AML-193 (cell line): ENCODE results near the gene PRUNE2.

Experiments used
- DNase-seq, 2 experiments: peaks; one replicate each; lab custom pipeline; 2025; lab: John Stamatoyannopoulos, UW

PRUNE2 gene

DNA sequence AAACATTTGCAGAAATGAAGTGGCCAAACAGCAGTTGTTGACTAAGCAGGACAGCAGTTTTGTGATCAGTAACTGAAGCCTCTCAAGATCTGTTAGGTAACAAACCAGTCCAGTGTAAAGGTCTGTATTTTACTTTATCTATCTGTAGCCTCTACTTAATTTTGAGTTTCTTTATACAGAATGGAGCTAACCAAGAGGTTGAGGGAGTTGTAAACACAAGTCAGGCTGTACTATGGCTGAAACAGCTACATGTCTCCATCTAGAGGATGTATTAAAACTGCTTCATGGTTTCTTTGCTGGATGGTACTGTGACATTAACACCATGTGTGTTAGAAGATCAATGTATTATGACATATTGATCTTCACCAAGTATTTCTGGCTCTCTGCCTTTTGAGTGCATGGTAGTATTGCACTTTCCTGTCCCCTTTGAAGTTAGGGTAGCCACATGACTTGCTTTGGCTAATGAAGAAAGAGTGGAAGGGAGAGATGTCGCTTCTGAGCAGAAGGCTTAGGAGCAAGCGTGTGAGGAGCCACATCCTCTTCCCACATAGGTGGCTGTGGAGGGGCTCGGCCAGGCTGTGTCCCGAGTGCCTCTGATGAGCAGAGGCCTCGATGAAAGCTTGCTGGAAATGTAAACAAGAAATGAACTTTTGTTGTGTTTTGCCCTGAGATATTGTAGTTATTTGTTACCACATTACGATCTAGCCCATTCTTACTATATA lies 247.2 kb downstream of the PRUNE2 start:
- peak; percentile 71 to 82 for DNase-seq

DNA sequence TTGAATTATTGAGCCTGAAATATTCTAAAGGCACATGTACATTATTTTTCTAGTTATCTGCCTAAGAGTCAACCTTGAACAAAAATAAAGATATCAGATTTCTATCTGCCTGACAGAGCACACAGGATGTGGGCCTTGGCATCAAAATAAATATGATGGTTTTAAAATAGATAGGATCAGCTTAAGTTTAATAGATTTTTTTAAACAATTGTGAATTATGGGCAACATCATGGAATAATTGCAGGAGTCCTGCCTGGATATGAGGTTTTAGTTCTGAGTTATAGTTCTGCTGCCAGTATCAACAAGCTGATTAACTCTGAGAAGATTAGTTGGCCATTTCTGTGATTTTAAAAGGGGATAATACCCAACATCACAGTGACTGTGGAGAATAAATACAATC lies 248.6 kb downstream of the PRUNE2 start:
- DNase-seq, result no peak

DNA sequence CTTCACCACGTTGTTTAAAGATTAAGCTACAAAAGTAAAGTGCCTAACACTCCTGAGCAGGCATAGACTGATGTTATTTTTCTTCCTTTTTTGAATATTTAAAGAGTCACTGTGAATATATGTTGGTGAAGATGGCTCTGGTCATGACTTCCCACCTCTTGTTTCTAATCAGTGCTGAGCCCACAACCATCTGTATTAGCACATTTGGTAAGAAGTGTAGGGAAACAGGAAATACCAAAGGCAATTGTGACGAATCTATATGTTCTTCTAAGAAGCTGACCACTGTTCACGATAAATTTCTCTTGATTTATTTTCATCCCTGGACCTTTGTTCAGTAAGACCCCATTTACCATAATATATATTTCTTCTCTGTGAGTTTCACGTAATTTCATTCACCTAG lies 249.9 kb downstream of the PRUNE2 start:
- DNase-seq, result no peak

DNA sequence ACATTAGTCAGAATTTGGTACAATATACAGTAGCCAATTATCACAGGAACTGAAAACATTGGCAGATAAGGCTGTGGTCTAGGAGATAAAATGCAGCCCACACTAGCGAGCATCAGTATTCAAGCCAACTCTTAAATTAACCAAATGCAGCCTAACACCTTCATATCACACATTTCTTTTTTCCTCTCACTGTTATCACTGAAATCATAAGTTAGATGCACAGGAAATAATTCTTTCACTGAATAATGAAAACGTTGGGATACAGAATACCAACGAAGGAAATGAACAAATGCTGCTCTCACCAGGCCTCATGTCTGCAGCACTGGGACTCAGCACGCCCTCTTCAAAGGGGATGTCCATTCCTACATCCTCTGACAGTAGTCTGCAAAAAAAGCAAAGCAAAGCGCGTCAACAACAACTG lies 250.8 kb downstream of the PRUNE2 start:
- DNase-seq, result no peak

DNA sequence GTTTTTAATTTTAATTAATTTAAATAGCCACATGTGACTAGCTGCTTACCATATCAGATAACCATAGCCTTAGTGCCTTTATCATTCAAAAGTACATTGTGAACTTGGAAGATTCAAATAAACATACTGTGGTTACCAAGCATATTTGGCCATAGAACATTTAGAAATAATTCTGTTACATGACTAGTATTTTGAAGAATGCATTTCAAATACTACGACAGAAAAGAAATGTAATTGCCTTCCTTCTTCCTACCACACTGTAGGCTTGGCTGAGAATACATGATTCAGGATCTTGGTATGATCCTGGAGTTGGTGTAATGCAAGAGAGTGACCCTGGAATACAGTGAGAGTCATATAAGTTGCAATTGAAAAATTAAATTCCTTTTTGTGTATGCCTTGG lies 251.3 kb downstream of the PRUNE2 start:
- no peak for DNase-seq

DNA sequence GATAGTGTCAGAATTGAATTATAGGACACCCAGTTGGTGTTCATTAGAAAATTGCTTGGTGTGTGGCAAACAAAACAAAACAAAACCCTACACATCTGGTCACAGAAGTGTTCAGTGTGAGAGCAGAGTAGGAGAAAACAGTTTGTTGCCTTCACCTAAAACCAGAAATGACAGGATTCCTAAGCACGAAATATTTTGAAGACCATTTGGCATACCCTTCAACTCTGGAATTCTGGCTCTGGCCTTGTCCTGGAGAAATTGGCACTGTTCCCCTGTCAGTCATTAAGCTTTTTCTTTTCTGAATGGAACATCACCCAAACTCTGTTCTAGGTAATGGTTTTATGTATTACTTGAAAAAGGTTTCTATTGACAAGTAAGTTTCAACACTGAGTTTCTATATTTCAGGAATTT lies 251.9 kb downstream of the PRUNE2 start:
- DNase-seq, result no peak

DNA sequence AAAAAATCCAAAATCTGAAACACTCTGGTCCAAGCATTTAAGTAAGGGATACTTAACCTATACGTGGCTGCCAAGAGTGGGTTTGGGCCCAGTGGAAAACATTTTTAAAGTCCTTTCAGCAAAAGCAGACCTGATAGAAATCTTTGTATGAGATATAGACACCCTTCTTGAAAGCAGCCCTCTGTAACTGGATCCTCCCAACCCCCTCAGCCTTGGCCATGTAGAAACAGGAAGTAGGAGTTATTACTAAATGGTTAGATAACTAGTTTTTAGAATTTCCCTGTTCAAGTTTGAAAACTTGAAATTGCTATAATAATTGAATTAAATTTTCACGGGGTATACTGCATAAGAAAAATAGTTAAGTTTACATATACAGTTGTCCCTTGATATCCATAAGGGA lies 253.0 kb downstream of the PRUNE2 start:
- DNase-seq, result peak; percentile 54 to 68

DNA sequence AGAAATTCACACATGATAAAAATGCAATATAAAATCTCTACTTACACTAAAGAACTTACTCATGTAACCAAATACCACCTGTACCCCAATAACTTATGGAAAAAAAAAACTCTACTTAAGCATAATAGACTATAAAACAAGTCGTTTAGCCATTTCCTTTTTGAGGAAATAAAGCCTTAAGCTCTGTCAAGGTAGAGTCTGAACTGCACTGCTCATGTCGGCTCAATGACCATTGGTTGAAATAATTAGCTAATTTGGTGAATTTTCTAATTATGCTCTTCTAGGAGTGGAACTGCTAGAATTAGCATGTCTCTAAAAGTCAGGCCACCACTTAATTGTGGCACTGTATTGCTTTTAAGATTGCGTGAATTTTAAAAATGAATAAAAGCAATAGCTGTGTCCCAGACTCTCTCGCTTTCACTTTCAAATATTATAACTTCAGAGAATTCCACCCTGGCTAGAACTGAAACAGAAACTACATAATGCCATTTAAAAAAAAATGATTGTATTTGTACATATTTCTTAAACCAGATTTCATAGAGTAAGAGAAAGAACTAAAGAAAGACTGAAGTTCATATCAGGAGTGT lies 254.7 kb downstream of the PRUNE2 start:
- DNase-seq, result peak in 1 of 2 experiments; percentile 15

DNA sequence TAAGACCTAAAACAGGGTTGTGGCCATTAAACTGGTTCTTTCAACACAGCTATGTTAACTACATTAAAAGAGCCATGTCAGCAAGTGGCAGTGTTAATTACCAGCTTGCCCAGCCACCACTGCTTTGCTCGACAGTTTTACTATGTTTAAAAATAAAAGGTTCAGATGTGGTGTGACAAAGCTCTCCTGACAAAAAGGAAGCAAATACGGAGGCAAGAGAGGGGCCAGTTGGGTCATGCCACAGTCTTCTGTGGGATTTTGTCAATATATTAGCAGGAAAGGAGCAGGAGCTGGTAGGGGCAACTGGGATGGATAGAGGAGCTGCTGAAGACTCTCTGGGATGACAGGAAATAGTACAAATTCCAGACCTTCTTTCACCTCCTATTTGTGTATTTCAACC lies 255.2 kb downstream of the PRUNE2 start:
- no peak for DNase-seq

DNA sequence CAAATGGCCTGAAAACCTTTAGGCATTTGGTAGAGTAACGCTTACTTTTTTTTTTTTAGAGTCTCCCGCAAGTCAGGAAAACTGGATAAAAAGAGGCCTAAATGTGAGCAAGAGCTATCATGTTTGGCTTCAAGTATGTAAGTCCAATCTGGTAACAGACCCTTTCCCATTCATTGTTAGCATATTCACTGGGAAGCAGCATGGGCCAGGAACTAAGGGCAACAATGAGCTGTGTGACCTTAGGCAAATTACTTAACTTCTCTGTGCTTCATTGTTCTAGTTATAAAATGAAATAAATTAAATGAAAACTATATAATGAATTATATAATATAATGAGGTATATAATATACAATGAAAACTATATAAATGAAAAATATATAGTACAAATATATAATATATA lies 256.0 kb downstream of the PRUNE2 start:
- no peak for DNase-seq

DNA sequence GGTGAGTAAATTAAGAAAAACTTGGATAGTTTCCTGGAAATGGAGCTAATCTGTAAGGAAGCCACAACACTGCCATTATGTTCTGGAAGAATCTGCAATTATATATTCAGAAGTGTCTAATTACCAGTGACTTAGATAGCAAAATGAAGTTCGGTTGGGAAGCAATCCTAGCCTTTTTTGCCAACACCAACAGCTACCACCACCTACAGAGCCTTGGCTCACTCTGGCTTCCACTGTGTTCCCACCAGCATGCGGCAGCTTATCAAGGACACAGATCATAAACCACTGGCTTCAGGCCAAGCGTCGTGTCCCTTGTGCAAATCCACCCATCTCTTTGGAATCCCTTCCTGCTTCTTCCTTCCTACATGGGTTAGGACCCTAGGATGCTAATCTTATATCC lies 259.7 kb downstream of the PRUNE2 start:
- DNase-seq, result no peak

DNA sequence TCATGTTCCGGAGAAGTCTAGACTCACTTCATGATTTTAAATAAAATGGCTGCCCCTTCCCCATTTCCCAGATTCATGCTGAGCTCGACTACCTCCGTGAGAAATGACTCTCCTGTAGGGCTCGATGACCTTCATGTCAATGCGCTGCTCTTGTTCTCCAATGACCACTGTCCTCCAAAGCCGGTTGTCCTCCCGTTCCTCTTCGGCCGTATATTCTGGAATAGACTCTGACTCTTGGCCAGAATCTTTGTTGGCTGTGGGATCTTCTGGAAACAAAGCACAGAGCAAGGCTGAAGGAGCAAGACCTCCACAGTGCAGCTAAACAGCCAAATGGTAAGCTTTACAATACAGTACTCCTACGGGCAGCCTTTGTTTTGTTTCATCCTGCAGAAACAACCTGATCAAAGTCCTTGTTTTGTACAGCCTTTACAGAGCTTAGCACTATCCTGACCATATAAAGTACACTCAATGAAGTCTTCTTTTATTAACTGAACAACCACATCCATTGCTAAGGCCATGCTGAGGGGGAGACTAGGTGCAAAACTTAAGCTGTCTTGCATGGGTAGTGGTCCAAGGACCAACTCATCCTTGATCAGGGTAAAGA lies 261.2 kb downstream of the PRUNE2 start:
- no peak for DNase-seq

DNA sequence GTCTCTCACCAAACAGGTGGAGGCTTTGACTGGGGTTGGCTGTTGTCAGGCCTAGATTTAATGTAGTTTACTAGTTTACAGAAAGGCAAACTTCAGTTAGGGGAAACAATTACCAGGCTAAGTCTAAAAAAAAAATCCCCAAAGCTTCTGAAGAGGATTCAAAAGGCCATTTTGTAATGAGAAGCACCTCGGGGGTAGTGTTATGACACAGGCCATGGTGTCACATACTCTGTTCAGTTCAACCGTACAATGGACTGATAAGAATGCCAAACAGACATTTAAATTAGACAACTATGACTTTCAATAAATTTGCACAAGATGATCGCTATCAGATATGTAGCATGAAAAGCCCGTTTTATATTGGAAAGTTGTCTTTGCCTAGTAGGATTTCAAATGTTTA lies 261.7 kb downstream of the PRUNE2 start:
- DNase-seq, result no peak

DNA sequence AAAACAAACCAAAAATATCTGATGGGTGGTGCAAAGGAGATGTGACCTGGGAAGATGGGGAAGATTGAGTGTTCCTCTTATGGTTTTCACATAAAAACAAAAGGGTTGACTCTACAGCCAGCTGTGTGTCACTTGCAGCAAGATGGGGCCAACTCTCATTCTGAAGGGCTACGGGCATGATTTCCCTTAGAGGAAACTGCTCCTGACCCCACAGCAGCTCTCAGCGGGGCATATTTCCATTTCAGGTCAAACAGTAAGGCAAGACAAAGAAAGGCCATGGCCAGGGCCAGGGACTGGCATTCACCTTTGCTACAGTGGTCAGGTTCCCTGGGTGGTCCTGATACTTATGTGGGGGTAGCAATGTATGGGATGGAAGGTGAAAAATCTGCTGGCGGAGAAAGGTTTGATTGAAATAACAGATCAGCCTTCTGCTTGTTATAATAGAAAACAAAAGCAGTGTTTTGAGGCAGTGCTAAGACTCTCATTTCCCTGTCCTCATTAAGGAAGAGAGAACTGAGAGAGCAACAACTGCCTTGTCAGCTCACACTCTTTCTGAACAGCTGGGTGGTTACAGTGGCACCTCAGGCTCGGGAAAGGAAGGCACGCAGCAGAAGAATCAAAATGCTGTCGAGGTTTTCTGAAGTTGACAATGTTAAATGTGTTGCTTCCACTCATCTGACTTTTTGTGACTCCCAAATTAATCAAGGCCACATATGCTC lies 262.4 kb downstream of the PRUNE2 start:
- DNase-seq, result no peak

DNA sequence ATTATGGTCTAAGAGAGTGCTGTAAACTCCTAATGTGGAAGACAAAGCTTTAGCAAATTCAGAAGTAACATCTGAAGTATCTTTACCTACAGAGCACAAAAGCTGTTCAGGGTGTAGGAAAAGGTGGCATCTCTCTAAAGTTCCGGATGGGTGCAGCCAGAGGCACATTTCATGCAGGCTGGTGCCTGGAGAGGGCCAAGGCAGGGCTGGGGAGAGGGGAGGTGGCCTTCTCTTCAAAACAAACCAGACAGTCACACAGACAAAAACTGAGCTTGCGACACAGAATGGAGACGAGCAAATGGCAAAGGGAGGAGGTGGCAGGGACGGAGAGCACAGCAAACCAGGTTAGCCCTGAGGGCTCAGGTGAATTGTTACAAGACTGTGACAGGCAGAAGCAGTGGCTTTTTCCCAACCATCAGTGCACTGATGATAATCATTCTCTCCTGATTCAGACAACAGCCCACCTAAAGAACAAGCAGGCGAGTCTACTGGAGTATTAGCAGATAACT lies 263.2 kb downstream of the PRUNE2 start:
- no peak for DNase-seq

DNA sequence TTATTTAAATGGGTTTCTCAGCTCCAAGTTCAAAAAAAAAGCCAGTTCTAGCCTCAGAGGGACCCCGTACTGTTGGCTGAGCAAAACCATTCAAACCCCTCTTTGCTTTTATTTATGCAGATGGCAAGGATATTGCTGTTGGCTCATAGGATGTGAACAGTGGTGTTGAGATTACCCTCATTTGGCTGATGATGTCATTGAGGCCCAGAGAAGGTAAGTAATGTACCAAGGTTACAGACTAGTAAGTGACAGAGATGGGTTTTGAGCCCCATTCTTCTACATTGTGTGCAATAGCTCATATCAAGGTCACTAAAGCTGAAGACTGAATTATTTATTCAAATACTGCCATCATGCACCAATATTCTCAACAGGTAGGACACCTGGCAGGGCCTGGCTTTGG lies 263.8 kb downstream of the PRUNE2 start:
- DNase-seq, result no peak

DNA sequence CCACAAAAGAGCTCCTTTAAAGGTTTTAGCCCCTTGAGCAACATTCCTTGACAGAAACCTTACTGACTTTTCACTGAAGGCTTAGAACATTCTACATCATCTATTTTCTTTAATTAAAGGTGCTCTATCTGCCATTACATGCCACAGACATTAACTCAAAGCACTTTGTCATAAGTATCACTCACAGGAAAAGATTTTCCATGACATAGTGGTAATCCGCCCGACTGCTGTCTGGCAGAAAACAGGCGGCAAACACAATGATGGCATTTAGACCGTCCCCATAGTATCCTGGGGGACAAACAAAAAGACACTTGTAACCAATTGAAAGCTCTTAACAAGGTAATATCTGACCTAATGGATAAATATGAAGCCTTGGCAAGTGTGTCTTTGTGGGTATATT lies 267.9 kb downstream of the PRUNE2 start:
- DNase-seq, result no peak

DNA sequence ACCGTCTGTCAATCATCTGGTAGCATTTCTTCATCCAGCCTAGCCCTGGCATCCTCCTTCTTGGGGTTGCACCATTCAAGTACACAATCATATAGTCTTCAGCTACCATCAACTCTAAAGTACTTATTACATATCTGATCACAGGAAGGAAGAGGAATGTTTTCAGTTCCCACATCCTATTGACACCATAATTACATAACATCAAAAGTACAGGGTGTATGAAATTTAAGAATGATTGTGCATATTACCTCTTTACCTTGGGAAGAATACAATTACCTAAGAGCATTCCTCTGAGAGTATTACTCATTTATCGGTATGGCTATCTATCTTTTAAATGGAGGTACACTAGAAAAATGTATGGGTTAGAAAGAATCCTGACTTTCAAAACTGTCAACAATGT lies 268.5 kb downstream of the PRUNE2 start:
- DNase-seq, result peak; percentile 62 to 67

DNA sequence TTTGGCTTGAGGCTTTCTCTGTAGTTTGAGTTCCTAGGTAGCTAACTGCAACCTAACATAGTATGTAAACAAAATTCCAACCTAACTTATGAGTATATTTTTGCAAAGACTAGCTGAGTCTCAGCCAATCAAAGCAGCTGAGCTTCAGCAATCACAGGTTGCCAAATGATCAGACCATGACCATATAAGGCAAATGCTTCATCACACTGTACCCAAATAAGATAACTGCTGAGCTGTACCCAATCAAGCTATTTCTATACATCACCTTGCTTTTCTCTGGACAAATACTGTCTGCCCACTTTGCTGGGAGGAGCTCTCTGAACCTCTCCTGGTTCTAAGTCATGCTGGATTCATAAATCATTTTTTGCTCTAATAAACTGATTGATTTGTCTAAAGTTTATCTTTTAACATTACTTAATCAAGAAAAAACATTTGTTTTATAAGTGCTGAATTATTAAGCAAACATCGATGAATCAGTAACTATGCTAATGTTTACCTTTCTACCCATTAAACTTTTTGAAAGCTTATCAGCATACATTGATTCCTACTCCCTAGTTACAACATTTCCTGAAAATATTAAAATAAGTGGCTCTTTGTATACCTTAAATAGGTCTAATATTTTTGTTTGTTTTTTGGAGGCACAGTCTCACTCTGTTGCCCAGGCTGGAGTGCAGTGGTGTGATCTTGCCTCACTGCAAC lies 271.4 kb downstream of the PRUNE2 start:
- no peak for DNase-seq

DNA sequence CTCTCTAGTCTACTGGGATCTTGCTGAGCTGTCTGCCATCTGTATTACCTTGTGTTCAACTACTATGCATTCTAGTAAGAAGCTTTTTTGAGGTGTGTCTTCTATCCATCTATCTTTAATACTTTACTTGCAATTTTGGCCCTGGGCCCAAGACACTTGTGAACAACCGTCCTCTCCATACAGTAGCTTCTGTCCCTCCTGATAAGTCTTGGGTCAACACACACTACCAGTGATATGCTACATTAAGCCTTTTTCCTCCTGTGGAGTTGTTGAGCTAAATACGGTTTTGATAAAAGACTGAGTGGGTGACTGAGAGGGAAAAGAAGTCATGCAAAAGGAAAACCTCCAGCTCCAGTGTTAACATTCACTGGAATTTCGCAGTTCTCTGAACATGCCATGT lies 275.0 kb downstream of the PRUNE2 start:
- DNase-seq, result no peak

DNA sequence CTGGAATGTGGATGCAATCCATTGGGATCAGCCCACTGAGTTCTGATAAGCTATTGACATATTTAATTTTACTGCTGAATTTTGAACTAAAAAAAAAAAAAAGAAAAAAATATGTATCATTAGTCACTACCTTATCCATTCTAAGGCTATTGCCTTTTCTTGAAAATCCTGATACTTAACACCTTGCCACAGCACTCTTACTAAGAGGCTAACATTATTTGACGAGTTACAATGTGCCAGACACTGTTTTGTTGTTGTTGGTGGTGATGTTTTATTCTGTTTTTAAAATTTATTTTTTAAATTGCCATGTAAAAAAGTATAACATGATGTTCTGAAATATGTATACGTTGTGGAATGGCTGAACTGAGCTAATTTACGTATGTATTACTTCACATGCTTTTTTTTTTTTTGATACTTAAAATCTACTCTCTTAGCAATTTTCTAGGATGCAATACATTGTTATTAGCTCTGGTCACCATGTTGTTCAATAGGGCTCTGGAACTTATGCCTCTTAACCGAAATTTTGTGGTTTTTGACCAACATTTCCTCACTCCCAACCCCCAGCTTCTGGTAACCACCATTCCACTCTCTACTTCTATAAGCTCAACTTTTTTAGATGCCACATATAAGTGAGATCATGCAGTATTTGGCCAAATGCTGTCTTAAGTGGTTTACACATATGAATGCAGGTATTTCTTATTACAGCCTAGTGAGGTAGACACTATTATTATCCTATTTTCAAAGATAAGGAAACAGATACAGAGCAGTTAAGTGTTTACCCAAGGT lies 276.5 kb downstream of the PRUNE2 start:
- peak; percentile 96 for DNase-seq
